ENCODE results near the gene ABO.
"Not testable (repeated sequence)": the region's sequence is repeated elsewhere in the genome, so short reads cannot be mapped to it uniquely, and the experiment has no call there.

ABO gene

GRCh38 chr9:133249337-133249736 lies 25.7 kb downstream of the ABO start:
- TF ChIP-seq POLR2A (IDR thresholded peaks at IDR 0.05; ENCODE audit: low read depth, low read length) (no peak), TAF1 (IDR thresholded peaks at IDR 0.05; ENCODE audit: borderline replicate concordance, low read depth, low read length) (no peak), POLR2AphosphoS5 (IDR thresholded peaks at IDR 0.05; ENCODE audit: low read depth, low read length) (no peak)
- no peak for DNase-seq (ENCODE audit: insufficient read length)
- FAIRE-seq = no peak

GRCh38 chr9:133248726-133249295 lies 26.2 kb downstream of the ABO start:
- DNase-seq (ENCODE audit: insufficient read length) (no peak), FAIRE-seq (no peak)
- TF ChIP-seq POLR2A (IDR thresholded peaks at IDR 0.05; ENCODE audit: low read depth, low read length) (no peak), TAF1 (IDR thresholded peaks at IDR 0.05; ENCODE audit: borderline replicate concordance, low read depth, low read length) (no peak), POLR2AphosphoS5 (IDR thresholded peaks at IDR 0.05; ENCODE audit: low read depth, low read length) (no peak)

- no peak for FAIRE-seq
- TF ChIP-seq POLR2AphosphoS5 (IDR thresholded peaks at IDR 0.05; ENCODE audit: low read depth, low read length) (no peak), POLR2A (IDR thresholded peaks at IDR 0.05; ENCODE audit: low read depth, low read length) (no peak), TAF1 (IDR thresholded peaks at IDR 0.05; ENCODE audit: borderline replicate concordance, low read depth, low read length) (no peak)
- DNase-seq (ENCODE audit: insufficient read length) = no peak
These were observed 27.4 kb downstream of the ABO start for GRCh38 chr9:133247632-133248031.

GRCh38 chr9:133246991-133247390 lies 28.0 kb downstream of the ABO start:
- TF ChIP-seq TAF1 (IDR thresholded peaks at IDR 0.05; ENCODE audit: borderline replicate concordance, low read depth, low read length) (no peak), POLR2A (IDR thresholded peaks at IDR 0.05; ENCODE audit: low read depth, low read length) (no peak), POLR2AphosphoS5 (IDR thresholded peaks at IDR 0.05; ENCODE audit: low read depth, low read length) (no peak)
- FAIRE-seq = no peak
- DNase-seq (ENCODE audit: insufficient read length) = no peak

GRCh38 chr9:133246562-133246961 lies 28.4 kb downstream of the ABO start:
- DNase-seq (ENCODE audit: insufficient read length) = no peak
- no peak for TF ChIP-seq POLR2AphosphoS5 (IDR thresholded peaks at IDR 0.05; ENCODE audit: low read depth, low read length)
- no peak for TF ChIP-seq TAF1 (IDR thresholded peaks at IDR 0.05; ENCODE audit: borderline replicate concordance, low read depth, low read length)
- no peak for TF ChIP-seq POLR2A (IDR thresholded peaks at IDR 0.05; ENCODE audit: low read depth, low read length)
- FAIRE-seq = no peak

- DNase-seq (ENCODE audit: insufficient read length) = no peak
- no peak for TF ChIP-seq POLR2AphosphoS5 (IDR thresholded peaks at IDR 0.05; ENCODE audit: low read depth, low read length)
- no peak for TF ChIP-seq TAF1 (IDR thresholded peaks at IDR 0.05; ENCODE audit: borderline replicate concordance, low read depth, low read length)
- no peak for TF ChIP-seq POLR2A (IDR thresholded peaks at IDR 0.05; ENCODE audit: low read depth, low read length)
- no peak for FAIRE-seq
These were observed 32.0 kb downstream of the ABO start for GRCh38 chr9:133242991-133243390.

GRCh38 chr9:133242241-133242640 lies 32.8 kb downstream of the ABO start:
- no peak for DNase-seq (ENCODE audit: insufficient read length)
- FAIRE-seq = no peak
- no peak for TF ChIP-seq POLR2AphosphoS5 (IDR thresholded peaks at IDR 0.05; ENCODE audit: low read depth, low read length)

- DNase-seq (ENCODE audit: insufficient read length) (no peak), FAIRE-seq (no peak)
- no peak for TF ChIP-seq TAF1 (IDR thresholded peaks at IDR 0.05; ENCODE audit: borderline replicate concordance, low read depth, low read length)
- no peak for TF ChIP-seq POLR2AphosphoS5 (IDR thresholded peaks at IDR 0.05; ENCODE audit: low read depth, low read length)
- no peak for TF ChIP-seq POLR2A (IDR thresholded peaks at IDR 0.05; ENCODE audit: low read depth, low read length)
These were observed 35.4 kb downstream of the ABO start for GRCh38 chr9:133239533-133240090.

- TF ChIP-seq POLR2A (IDR thresholded peaks at IDR 0.05; ENCODE audit: low read depth, low read length) = no peak
- TF ChIP-seq POLR2AphosphoS5 (IDR thresholded peaks at IDR 0.05; ENCODE audit: low read depth, low read length) = no peak
- no peak for TF ChIP-seq TAF1 (IDR thresholded peaks at IDR 0.05; ENCODE audit: borderline replicate concordance, low read depth, low read length)
- no peak for FAIRE-seq
- peak; percentile 73 for DNase-seq (ENCODE audit: insufficient read length)
These were observed 36.0 kb downstream of the ABO start for GRCh38 chr9:133238851-133239532.

GRCh38 chr9:133238272-133238850 lies 36.6 kb downstream of the ABO start:
- TF ChIP-seq POLR2A (IDR thresholded peaks at IDR 0.05; ENCODE audit: low read depth, low read length) (no peak), TAF1 (IDR thresholded peaks at IDR 0.05; ENCODE audit: borderline replicate concordance, low read depth, low read length) (no peak), POLR2AphosphoS5 (IDR thresholded peaks at IDR 0.05; ENCODE audit: low read depth, low read length) (no peak)
- DNase-seq (ENCODE audit: insufficient read length) (no peak), FAIRE-seq (no peak)

- TF ChIP-seq TAF1 (IDR thresholded peaks at IDR 0.05; ENCODE audit: borderline replicate concordance, low read depth, low read length) (no peak), POLR2A (IDR thresholded peaks at IDR 0.05; ENCODE audit: low read depth, low read length) (no peak), POLR2AphosphoS5 (IDR thresholded peaks at IDR 0.05; ENCODE audit: low read depth, low read length) (no peak)
- FAIRE-seq (no peak), DNase-seq (ENCODE audit: insufficient read length) (no peak)
These were observed 37.8 kb downstream of the ABO start for GRCh38 chr9:133237035-133237731.

GRCh38 chr9:133236291-133237034 lies 38.5 kb downstream of the ABO start:
- not testable (repeated sequence) for DNase-seq (ENCODE audit: insufficient read length); FAIRE-seq
